ENCODE data around the gene THSD7A. TPM values are rescaled to one million over a fixed set of nuclear protein-coding genes. Genes with fewer than 3 reads are reported as not detected.

Gene THSD7A
- total and polyA plus RNA-seq, 2 of the 8 experiments (the other 6 are each of a cell fraction or from before 2014, with no cell fraction given): 0.44 to 1.2 TPM

DNA sequence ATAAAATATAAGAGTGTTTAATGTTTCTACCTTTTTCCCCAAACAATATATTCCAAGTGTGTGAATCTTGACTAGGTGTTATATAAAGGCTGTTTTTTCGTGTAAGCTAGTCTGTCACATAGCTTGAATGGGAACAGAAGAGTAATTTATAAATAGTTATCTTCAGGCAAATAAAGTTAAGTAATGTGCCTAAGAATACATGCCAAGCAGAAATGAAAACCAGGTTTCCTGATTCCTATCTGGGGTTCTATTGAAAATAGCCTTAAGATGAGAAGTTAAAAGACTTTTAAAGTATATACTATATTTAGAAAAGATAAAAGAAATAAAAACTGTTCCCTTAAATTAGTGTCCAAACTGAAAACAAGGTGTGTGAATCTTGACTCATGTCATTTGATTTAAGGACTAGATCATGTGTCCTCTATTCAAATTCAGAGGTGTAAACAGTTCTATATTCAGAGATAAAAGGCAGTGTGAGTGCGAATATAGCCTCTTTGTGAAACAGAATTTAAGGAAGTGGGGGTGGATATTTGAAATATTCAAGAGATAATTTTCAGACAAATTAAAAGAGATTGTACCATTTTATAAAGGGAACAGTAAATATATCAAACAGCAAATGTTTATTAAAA is 247.5 kb downstream of the THSD7A start:
- Histone ChIP-seq H3K56ac (replicated peaks; ENCODE audit: insufficient read length, low read depth, low read length) (no peak overlapping the region), H4K20me1 (replicated peaks in 1 of 2; ENCODE audit: control insufficient read depth in 1 of 2, insufficient read depth in 2 of 2, low read length in 2 of 2) (no peaks in the 10 kb centered on the region), H3K4me3 (ENCODE audit: extremely low read depth in 1 of 4, insufficient read depth in 2 of 4, low read depth in 3 of 4, low read length in 4 of 4) (no peak overlapping the region), H3K27me3 (replicated peaks in 1 of 4; ENCODE audit: control insufficient read depth in 3 of 4, extremely low read depth in 1 of 4, insufficient read depth in 3 of 4, low read length in 3 of 4) (no peaks in the 10 kb centered on the region), H2BK20ac (ENCODE audit: low read length) (no peak overlapping the region), H2BK12ac (ENCODE audit: low read depth, low read length) (no peak overlapping the region), H3K4me2 (ENCODE audit: insufficient read depth in 1 of 2, low read depth in 2 of 2, low read length in 2 of 2) (no peak overlapping the region), H2BK5ac (ENCODE audit: low read depth, low read length) (no peak overlapping the region), H3K9me3 (ENCODE audit: insufficient read depth in 2 of 2, low read depth in 1 of 2, low read length in 1 of 2) (no peaks in the 10 kb centered on the region), H3K4me1 (replicated peaks in 1 of 4; ENCODE audit: control insufficient read depth in 3 of 4, insufficient read depth in 4 of 4, low read length in 3 of 4) (no peaks in the 10 kb centered on the region), H3K9ac (replicated peaks in 1 of 4; ENCODE audit: extremely low read depth in 1 of 4, low read depth in 3 of 4, low read length in 3 of 4) (no peak overlapping the region), H2AK5ac (ENCODE audit: low read depth, low read length) (no peak overlapping the region), H2BK120ac (replicated peaks; ENCODE audit: low read depth, low read length) (no peak overlapping the region), H3K36me3 (ENCODE audit: control insufficient read depth in 2 of 4, insufficient read depth in 4 of 4, low read length in 3 of 4) (no peaks in the 10 kb centered on the region), H4K5ac (ENCODE audit: insufficient read length, low read depth, low read length) (no peak overlapping the region), H3K14ac (ENCODE audit: insufficient read length) (no peak overlapping the region), H3K23me2 (ENCODE audit: low read depth, low read length) (no peaks in the 10 kb centered on the region; the same call in 1 of the 2 replicates), H2AFZ (ENCODE audit: low read length) (no peak overlapping the region), H3K79me1 (ENCODE audit: low read depth, low read length) (no peaks in the 10 kb centered on the region), H4K8ac (ENCODE audit: extremely low read depth, insufficient read depth, low read length) (no peak overlapping the region), H3K27ac (ENCODE audit: low read depth, low read length) (no peak overlapping the region), H3K4ac (replicated peaks; ENCODE audit: insufficient read length, low read depth, low read length) (no peak overlapping the region), H3K23ac (ENCODE audit: insufficient read length) (no peak overlapping the region), H2BK15ac (ENCODE audit: low read length) (no peak overlapping the region), H3K18ac (ENCODE audit: extremely low read depth, low read length) (no peak overlapping the region), H3K79me2 (ENCODE audit: control insufficient read depth in 1 of 2, insufficient read depth in 2 of 2, low read length in 2 of 2) (no peaks in the 10 kb centered on the region), H4K91ac (replicated peaks; ENCODE audit: insufficient read length, low read length) (no peak overlapping the region)
- ChIA-PET CTCF (ENCODE audit: partially characterized antibody) (no interaction called here), POLR2A (ENCODE audit: partially characterized antibody) (no interaction called here)
- TF ChIP-seq SRF (IDR thresholded peaks at IDR 0.05; ENCODE audit: low read depth, low read length) (no peak), POU5F1 (IDR thresholded peaks at IDR 0.05; ENCODE audit: low read depth, low read length) (no peak), FOSL1 (IDR thresholded peaks at IDR 0.05; ENCODE audit: insufficient read depth, low read depth, low read length) (no peak), RAD21 (IDR thresholded peaks at IDR 0.05 in 1 of 2, conservative IDR thresholded peaks at IDR 0.05 in 1 of 2; ENCODE audit: low read depth in 2 of 2, low read length in 2 of 2) (no peak)
- TF ChIP-seq, protein P1, sequence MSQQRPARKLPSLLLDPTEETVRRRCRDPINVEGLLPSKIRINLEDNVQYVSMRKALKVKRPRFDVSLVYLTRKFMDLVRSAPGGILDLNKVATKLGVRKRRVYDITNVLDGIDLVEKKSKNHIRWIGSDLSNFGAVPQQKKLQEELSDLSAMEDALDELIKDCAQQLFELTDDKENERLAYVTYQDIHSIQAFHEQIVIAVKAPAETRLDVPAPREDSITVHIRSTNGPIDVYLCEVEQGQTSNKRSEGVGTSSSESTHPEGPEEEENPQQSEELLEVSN (IDR thresholded peaks at IDR 0.05): no peak
- 65% methylated on average over 2 of the region's 2 CpGs; no CpG with 5 or more reads in 1 of the 2 experiments for WGBS, 2 experiments (ENCODE audit: extremely low coverage in 1 of 2, insufficient coverage in 1 of 2, insufficient read length in 1 of 2, insufficient replicate concordance in 2 of 2, low coverage in 1 of 2, low lambda C conversion rate in 2 of 2, missing lambda C conversion rate in 1 of 2)
- FAIRE-seq (no peak), DNase-seq (ENCODE audit: low read depth in 1 of 2, low spot score in 2 of 2) (no peak)

Data from H1 (cell line).